Fibroblast of the aortic adventitia (primary cell): Measurements from ENCODE around the gene LIMK1. TPM values are rescaled to one million over a fixed set of nuclear protein-coding genes. Genes with fewer than 3 reads are reported as not detected.

ENCODE experiments used
- DNase-seq: peaks from one replicate; pipeline ENCODE4 v3.0.0-alpha.2; 2010; ENCODE audit warnings: low read depth
- H3K4me3 ChIP-seq: 2 replicates; pipeline ENCODE4 v1.5.1; 2011; ENCODE audit warnings: low read depth, mild to moderate bottlenecking, control low read depth, low read length, moderate library complexity
- total RNA-seq: library from RNA; depleted of rRNA; stranded (reverse); fragments of >200 nt; gene quantifications from 2 replicates; pipeline ENCODE4 v1.2.3, GENCODE V29; 2012; ENCODE audit warnings: low replicate concordance
- TF ChIP-seq, protein P1 (sequence below): IDR thresholded peaks from 2 replicates; pipeline ENCODE4 v1.5.1; 2011; ENCODE audit warnings: mild to moderate bottlenecking, low read length, control low read depth, inconsistent platforms; ENCODE audit not compliant: insufficient read depth

The LIMK1 gene
- total RNA-seq, 1 donor = 48.3 TPM

DNA sequence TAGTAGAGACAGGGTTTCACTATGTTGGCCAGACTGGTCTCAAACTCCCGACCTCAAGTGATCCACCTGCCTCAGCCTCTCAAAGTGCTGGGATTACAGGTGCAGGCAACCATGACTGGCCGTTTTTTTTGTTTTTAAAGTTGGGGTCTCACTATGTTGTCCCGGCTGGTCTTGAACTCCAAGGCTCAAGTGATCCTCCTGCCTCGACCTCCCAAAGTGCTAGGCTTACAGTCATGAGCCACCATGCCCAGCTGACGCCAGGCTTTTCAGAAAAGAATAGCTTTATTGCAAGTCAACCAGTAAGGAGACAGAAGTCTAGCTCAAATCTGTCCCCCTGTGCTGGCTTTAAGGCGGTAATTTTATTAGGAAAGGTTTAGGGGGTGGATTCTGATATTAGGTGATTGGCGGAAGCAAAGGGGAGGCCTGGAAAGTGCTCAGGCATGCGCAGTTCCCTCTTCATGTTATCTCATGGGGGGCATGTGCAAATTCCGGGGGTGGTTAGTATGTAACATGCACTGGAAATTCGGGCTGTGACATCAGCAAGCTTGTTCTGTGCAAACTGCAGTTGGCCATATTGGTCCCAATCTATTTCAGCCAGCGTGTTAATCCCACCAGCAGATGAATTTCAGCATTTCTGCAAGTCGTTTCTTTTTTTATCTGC lies 42.7 kb downstream of the LIMK1 start:
- DNase-seq = no peak
- TF ChIP-seq, protein P1, sequence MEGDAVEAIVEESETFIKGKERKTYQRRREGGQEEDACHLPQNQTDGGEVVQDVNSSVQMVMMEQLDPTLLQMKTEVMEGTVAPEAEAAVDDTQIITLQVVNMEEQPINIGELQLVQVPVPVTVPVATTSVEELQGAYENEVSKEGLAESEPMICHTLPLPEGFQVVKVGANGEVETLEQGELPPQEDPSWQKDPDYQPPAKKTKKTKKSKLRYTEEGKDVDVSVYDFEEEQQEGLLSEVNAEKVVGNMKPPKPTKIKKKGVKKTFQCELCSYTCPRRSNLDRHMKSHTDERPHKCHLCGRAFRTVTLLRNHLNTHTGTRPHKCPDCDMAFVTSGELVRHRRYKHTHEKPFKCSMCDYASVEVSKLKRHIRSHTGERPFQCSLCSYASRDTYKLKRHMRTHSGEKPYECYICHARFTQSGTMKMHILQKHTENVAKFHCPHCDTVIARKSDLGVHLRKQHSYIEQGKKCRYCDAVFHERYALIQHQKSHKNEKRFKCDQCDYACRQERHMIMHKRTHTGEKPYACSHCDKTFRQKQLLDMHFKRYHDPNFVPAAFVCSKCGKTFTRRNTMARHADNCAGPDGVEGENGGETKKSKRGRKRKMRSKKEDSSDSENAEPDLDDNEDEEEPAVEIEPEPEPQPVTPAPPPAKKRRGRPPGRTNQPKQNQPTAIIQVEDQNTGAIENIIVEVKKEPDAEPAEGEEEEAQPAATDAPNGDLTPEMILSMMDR = no peak
- H3K4me3 ChIP-seq = no peak overlapping the region

DNA sequence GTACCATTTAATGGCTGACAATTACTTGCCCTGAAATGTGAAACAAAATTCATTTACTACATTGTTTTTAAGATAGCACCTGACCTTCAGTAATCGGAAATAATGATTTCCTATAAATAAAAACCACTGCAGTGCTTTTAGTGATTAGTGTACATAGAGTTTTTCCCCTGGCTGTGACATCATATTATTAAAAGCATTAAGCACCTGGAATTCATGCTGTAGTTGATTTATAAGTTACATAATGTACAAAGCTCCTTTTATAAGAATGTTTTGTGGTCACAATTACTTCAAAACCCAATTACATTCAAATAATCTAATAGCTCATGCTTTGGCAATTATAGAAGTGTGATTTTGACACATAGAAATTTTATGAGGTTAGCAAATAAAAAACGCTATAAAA lies 46.3 kb downstream of the LIMK1 start:
- TF ChIP-seq, protein P1 = no peak
- no peak overlapping the region for H3K4me3 ChIP-seq
- no peak for DNase-seq

DNA sequence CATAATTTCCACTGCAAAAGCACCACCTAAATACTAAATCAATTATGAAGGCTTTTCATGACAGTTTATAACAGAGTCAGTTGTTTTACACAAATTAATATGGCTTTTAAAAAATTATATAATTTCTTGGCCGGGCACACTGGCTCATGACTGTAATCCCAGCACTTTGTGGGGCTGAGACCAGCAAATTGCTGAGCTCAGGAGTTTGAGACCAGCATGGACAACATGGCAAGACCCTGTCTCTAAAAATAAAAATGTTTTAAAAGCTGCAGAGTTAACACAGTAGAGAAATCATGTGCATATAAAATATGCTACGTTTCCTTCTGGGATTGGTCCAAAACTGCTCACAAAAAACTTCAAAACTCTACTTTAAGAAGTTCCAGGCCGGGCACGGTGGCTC lies 46.9 kb downstream of the LIMK1 start:
- TF ChIP-seq, protein P1 = no peak
- H3K4me3 ChIP-seq = no peak overlapping the region
- no peak for DNase-seq

DNA sequence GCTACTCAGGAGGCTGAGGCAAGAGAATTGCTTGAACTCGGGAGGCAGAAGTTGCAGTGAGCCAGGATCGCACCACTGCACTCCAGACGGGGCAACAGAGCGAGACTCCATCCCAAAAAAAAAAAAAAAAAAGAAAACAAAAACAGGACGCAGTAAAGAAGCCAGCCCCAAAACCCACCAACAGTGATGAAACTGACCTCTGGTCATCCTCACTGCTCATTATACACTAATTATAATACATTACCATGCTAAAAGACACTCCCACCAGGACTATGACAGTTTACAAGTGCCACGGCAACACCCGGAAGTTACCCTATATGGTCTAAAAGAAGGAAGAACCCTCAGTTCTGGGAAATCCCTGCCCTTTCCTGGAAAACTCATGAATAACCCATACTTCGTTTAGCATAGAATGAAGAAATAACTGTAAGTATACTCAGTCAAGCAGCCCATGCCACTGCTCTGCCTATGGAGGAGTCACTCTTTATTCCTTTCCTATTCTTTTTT lies 50.6 kb downstream of the LIMK1 start:
- H3K4me3 ChIP-seq = no peak overlapping the region
- TF ChIP-seq, protein P1 = no peak
- DNase-seq = peak; percentile 32

DNA sequence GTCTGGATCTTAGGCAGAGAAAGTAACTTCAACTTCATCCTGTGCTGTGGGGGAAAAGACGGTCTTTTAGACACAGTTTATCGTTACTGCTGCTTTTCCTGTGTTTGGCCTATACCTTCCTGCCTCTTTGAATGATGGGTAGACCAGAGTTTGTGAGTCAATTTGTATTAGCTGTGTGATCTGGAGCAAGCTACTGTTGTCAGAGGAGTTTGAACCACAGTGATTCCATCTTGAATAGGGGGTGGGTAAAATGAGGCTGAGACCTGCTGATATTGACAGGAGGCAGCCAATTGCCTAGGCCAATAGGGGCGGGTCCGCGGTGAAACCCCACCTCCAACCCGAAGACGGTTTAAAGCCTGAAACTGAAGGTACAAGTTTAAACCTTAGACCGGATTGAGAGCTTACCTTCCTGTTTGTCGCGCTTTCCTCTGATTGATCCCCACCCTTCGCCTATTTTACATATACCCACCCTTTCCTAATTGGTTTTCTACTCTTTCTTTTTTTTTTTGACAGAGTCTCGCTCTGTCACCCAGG lies 54.8 kb downstream of the LIMK1 start:
- H3K4me3 ChIP-seq = no peak overlapping the region
- no peak for DNase-seq
- TF ChIP-seq, protein P1 = no peak

DNA sequence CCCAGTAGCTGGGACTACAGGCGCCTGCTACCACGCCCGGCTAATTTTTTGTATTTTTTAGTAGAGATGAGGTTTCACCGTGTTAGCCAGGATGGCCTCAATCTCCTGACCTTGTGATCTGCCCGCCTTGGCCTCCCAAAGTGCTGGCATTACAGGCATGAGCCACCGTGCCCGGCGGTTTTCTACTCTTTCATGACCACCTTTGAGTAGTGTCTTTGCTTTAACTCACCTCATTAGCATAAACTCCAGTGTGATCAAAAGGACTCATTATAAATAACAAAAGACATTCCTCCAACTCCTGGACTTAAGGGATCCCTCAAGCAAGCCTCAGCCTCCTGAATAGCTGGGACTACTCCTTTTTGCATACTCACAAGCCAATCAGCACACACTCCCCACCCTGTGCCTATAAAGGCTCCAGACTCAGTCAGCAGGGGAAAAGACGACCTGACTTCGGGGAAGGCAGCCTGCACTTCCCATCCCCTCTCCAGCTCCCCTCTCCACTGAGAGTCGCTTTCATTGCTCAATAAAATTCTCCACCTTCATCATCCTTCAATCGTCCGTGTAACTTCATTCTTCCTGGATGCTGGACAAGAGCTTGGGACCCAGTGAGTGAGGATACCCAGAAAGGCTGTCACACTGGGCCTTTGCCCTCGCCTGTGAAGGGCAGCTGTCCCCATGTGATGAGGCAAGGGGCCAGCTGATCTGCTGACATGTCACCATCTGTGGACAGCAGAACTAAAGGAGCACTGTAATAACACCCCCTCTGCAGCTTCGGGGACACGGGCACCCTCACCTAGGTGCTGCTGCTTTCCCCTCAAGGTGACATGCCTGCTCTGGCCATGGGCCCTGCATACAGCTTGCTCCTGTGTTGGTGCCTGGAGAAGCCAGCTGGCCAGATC lies 55.6 kb downstream of the LIMK1 start:
- no peak for DNase-seq
- H3K4me3 ChIP-seq = no peak overlapping the region
- TF ChIP-seq, protein P1 = no peak
